ENCODE measurements around the gene KLHL17.
"Not testable (repeated sequence)": the region's sequence is repeated elsewhere in the genome, so short reads cannot be mapped to it uniquely, and the experiment has no call there.

KLHL17 gene

DNA sequence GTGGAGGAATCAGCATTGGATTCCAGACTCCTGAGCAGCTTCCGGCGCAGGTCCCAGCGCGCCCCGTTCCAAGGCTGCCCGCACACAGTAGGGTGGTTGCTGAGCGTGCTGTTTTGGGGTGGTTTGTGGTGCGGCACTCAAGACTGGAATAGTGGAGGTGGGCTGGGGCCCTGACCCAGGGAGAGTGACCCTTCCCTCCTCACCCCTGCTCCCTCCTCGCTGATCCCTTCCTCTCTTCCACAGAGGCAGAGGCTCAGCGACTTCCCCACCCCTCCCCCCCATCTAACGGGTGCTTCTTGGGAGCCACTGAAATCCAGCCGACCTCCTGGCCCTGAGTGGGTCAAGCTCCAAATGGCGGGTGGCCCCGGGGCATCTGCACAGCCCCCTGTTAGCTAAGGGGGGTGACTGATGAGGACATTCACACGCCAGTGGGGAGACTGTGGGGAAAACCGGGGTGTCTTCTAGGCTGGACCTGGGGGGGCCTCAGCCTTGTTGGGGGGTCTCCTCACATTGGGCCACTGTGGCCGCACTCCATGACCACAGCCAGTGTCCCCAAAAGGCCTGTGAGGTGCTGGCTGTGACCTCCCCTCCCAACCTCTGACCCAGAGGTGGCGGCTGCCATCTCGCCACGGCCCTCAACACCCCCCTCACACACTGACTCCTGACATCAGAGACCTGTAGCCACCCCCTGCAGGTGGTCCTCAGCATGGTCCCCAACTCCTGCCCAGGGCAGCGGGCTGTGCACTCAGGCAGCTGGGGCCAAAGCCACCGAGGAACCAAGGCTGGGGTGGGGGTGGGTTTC lies 43.4 kb downstream of the KLHL17 start:
- no peak for DNase-seq

DNA sequence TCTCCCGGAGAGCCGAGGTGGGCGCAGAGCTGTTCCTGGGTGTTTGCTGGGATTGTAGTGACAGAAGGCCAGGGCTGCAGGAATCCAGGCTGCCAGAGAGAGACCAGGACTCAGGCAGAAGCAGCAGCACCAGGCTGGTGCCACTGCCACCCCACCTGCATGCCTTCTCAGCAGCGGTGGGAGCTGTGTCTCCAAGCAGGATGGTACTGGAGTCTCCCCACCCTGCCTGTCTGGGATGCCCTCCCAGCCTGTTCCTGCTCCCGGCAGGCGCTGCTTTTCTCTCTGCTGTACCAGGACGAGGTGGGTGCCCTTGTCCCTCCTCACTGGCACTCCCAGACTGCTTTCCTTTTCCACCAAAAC lies 44.0 kb downstream of the KLHL17 start:
- no peak for DNase-seq

DNA sequence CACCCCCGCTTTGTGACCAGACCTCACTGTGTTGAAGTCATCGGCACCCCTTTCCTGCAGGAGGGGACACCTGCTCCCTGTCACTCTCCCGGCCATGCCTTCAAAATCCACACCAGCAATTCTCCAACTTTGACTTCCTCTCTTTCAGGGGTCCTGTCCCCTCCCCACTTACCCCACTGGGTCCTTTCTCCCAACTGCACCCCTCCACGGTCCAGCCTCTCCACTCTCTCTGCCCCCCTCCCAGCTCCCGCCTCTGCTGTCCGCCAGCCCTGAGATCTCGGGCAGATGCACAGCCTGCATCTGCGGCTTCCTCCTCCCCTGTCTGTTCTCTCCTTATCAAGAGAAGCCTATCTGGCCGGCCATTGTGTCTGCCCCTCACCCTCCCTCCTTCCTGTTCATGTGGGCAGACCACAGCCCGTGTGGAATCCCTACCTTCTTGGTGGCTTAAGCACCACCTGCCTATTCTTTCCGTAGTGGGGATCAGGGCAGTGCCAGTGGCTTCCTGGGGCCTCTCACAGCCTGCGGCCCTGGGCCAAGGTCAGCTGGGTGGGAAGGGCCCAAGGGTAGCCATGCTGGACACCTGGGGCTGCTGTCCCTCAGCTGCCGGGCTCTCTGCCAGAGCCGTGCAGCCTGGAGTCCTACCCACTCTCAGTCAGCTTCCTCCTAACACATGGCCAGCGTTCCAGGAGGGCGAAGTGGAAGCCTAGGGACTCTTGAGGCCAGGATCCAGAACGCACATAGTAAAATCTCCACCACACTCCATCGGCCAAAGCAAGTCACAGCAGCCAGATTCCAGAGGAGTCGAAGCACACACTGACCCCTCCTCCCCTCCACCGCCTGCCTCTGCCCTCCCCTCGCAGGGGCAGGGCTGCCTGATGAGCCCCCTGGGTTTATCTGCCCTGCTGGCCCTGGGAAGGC lies 44.7 kb downstream of the KLHL17 start:
- peak; percentile 33 for DNase-seq

DNA sequence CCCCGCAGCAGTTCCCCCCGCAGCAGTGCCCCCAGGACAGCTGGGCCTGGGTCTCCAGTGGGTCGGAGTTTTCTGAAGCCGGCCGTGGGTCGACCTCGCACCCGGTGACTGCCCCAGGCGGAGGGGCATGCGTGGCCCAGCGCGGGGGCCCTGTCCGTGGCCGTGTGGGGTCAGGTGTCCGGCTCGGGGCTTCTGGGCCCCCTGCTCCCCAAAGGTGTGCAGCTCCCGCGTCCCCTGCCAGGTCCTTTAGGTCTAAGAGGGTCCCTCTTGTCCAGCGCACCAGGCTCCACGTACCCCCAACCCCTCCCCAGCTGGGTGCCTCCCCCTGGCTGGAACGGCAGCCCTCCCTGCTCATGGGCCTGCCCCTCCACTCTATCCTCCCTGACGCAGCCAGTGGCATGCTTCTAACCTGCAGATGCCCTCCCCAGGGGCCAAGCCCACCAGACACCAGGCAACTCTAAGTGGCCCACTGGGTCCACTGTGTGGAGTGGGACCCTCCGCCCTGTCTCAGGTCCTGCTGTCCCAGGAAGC lies 45.5 kb downstream of the KLHL17 start:
- DNase-seq: no peak

DNA sequence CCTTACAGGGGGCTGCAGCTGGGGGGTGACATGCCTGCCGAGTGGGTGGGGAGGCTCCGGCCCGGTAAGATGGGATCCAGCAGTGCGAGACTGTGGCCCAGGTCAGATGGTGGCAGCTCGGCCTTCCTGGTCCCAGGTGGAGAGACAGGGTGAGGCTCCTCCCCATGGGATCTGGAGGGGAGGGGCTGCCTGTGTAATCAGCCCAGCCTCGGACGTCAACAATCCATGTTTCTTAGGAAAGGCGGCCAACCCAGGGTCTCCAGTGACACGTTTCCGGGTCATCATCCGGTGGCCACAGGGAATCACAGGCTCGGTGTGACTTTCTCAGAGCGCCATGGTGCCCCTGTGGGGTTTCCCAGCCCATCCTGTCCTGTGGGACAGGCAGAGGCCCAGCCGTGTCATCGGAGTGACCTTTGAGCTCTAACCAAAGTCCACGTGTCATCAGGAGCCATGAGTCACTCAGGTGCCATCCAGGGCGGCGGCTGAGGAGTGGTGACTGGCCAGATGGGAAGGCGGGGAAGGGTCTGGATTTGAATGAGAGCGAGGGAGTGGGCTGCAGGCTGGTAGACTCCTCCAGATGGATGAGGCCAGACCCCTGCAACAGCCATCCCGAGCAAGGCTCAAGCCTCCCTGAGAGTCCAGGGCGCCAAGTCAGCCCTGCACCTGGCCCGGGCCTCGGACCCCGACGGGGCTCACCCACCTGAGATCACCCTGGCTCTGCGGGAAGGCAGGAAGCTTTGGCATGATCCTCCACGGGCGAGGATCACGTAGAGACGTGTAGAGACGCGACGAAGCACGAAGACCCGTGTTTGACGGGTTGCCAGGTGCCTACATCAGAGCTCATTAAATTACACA lies 46.1 kb downstream of the KLHL17 start:
- DNase-seq: no peak

DNA sequence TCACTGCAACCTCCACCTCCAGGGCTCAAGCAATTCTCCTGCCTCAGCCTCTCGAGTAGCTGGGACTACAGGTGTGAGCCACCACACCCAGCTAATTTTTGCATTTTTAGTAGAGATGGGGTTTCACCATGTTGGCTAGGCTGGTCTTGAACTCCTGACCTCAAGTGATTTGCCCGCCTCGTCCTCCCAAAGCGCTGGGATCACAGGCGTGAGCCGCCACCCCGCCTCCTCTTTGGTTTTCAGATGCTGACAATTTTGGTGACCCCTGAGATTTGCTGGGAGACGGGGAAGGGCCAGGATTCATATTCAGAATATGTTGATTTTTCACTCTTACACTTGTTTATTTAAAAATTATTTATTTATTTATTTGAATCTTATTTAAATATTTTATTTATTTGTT lies 49.7 kb downstream of the KLHL17 start:
- DNase-seq: not testable (repeated sequence)

DNA sequence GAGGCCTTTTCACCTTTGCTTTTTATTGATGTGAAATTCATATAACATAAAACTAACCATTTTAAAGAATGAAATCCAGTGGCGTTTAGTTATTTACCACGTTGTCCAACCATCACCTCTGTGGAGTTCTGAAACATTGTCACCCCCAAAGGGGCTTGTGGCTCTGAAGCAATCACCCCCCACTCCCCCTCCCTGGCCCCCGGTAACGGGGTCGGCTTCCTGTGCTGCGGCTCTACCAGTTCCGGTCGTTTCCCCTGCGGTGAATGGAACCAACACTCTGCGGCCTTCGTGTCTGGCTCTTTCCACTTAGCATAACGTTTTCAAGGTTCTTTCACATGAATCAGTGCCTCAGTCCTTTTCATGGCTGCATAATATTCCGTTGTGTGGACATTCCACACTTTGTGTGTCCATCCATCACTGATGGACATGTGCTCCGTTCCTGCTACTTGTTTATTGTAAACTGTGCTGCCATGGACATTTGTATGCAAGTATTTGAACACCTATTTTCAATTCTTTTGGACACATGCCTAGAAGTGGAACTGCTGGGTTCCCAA lies 51.1 kb downstream of the KLHL17 start:
- DNase-seq: no peak

DNA sequence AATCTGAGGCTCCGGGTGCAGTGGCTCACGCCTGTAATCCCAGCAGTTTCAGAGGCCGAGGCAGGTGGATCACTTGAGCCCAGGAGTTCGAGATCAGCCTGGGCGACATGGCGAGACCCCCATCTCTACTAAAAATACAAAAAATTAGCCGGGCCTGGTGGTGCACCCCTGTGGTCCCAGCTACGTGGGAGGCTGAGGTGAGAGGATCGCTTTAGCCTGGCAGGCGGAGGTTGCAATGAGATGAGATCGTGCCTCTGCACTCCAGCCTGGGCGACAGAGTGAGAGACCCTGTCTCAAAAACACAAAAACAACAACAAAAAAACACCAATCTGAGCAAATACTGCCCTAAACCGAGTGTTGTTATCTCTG lies 52.3 kb downstream of the KLHL17 start:
- DNase-seq: not testable (repeated sequence)

DNA sequence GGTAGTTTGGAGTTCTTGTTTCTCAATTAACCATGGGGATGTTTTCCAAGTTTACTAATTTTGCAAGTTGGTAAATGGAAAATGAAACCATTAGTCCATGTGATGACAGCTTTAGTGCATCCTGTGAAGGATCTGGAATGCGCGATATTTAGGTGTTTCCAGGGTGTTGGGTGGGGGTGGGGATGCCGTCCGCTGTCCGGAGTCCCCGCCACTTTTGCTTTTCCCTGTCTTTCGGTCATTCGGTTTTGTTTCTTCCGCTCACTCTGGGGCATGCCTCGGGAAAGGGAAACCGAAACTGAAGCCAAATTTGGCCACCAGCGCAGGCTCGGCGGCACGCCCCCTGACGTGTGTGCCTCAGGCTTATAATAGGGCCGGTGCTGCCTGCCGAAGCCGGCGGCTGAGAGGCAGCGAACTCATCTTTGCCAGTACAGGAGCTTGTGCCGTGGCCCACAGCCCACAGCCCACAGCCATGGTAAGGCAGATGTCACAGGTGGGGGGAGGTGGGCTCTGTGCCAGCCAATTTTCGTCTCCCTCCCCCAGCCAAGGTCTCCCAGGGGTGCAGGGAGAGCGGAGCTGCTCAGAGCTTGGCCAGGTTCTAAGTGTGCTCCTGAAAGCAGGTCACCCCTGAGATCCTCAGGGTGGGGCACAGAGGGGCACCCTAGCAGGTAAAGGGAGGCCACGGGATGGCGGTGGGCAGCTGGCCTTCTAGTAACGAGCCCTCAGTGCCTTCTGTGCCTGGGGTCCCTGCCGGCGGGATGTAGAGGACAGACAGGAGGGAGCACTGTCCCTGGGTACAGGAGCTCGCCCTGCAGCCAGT lies 52.9 kb downstream of the KLHL17 start, which contains the start of gene ISG15:
ISG15 (plus strand) TSS at position 393 of the 817 bp plus-strand sequence; CDS start at position 470, 77 bp downstream.
- DNase-seq: peak; percentile 74

DNA sequence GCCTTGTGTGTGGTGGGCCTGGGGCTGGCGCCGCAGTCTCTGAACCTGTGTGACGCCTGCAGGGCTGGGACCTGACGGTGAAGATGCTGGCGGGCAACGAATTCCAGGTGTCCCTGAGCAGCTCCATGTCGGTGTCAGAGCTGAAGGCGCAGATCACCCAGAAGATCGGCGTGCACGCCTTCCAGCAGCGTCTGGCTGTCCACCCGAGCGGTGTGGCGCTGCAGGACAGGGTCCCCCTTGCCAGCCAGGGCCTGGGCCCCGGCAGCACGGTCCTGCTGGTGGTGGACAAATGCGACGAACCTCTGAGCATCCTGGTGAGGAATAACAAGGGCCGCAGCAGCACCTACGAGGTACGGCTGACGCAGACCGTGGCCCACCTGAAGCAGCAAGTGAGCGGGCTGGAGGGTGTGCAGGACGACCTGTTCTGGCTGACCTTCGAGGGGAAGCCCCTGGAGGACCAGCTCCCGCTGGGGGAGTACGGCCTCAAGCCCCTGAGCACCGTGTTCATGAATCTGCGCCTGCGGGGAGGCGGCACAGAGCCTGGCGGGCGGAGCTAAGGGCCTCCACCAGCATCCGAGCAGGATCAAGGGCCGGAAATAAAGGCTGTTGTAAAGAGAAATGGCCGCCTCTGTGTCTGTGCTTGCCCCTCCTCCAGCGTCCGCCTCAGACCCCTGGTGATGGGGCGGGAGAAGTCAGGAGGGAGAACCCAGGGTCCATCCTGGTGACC lies 53.7 kb downstream of the KLHL17 start:
- DNase-seq: no peak

DNA sequence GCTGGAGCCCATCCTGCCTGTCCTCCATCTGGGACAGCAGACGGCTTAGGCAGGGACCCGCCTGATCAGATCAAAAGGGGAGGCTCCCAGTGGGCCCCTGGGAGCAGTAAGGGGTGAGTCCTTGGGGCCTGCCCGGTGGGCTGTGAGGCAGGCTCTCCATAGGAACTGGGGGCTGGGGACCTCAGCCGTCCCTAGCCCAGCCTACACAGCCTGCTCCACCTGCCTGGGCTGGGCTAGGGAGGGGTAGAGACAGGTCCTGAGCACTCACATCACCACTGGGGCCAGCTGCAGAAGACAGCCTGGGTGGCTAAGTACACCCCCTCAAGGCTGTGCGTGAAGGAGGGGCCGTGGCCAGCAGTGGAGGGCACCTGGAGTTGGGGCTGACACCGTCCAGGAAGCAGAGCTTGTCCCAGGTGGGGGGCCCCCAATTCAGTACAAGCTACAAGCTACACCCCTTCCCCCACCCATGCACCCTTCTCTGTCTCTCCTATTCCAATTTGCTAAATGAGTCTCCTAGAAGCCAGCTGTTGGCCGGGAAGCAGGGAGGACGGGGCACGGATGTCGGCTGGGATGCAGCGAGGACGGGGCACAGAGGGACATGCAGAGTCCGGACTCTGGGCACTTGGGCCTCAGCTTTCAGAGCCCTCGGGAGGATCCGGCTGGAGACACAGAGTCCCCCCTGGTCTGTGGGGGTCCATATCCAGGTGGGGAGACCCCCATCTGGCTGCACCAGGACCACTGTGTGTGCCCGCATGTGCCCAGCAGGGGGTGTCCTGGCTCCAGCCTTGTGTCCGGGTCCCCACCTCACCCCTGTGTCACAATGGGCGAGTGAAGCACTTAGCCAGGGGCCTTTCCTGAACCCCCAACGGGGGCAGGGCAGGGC lies 54.7 kb downstream of the KLHL17 start:
- no peak for DNase-seq

Data from COR-L47 (cell line).